Heart left ventricle (tissue), 16 donors: ENCODE measurements around the gene CEP112. TPM values are rescaled to one million over a fixed set of nuclear protein-coding genes. Genes with fewer than 3 reads are reported as not detected.

Experiments
- ATAC-seq, 4 donors: fragments of 200-7000 bp; cut with Tn5 transposase; one replicate each; pipeline ENCODE4 v1.9.1; 2020 to 2022; ENCODE audit warnings: moderate library complexity in 4 of 4, mild to moderate bottlenecking in 3 of 4, moderate number of reproducible peaks in 1 of 4
- DNase-seq, 5 donors: peaks; one replicate each; pipeline ENCODE4 v3.0.0-alpha.2; 2020
- H3K27ac ChIP-seq, 12 donors: fragments of 200-600 bp; sonication (generic) in 4 of 12; one replicate each; pipeline versions ENCODE4 v1.5.0 to v1.8.0; 2016 to 2022; ENCODE audit warnings: mild to moderate bottlenecking in 2 of 12
- H3K27me3 ChIP-seq, 9 donors: fragments of 200-600 bp; sonication (generic) in 2 of 9; one replicate each; pipeline versions ENCODE4 v1.5.1 to v1.8.0; 2016 to 2022; ENCODE audit warnings: mild to moderate bottlenecking in 3 of 9
- H3K36me3 ChIP-seq, 9 donors: fragments of 200-600 bp; sonication (generic) in 2 of 9; one replicate each; pipeline versions ENCODE4 v1.5.0 to v1.8.0; 2018 to 2022; ENCODE audit warnings: mild to moderate bottlenecking in 2 of 9
- H3K4me1 ChIP-seq, 12 donors: fragments of 200-600 bp; sonication (generic) in 4 of 12; one replicate each; pipeline versions ENCODE4 v1.5.0 to v1.8.0; 2016 to 2022; ENCODE audit warnings: mild to moderate bottlenecking in 3 of 12
- H3K4me3 ChIP-seq, 12 donors: fragments of 200-600 bp; sonication (generic) in 4 of 12; one replicate each; pipeline versions ENCODE4 v1.5.0 to v1.8.0; 2017 to 2022; ENCODE audit warnings: mild to moderate bottlenecking in 9 of 12, moderate library complexity in 4 of 12
- H3K9me3 ChIP-seq, 12 donors: fragments of 200-600 bp; sonication (generic) in 4 of 12; one replicate each; pipeline versions ENCODE4 v1.5.0 to v1.8.0; 2016 to 2022; ENCODE audit warnings: mild to moderate bottlenecking in 1 of 12
- POLR2A ChIP-seq, 2 donors: fragments of 450-650 bp; IDR thresholded peaks; one replicate each; pipeline ENCODE4 v1.6.1; 2017; ENCODE audit warnings: antibody characterized with exemption in 2 of 2, mild to moderate bottlenecking in 2 of 2, moderate library complexity in 2 of 2
- WGBS, 4 donors: extraction: QIAGEN DNeasy Blood & Tissue Kit in 2 of 4; methylation state at CpG; one replicate each; pipeline versions ENCODE4 v1.1.5 to v1.1.7; 2013 to 2018; 5-methylcytosine and 5-hydroxymethylcytosine counted together
- intact Hi-C, 10 donors: fragments of 100-400 bp; cut with DNase I; formaldehyde crosslinking; loops; one replicate each; pipeline versions ENCODE4 v1.11.1 to v1.14.2; 2022
- polyA plus RNA-seq, 2 donors: library from polyadenylated mRNA; stranded (reverse); fragments of 200-250 nt; gene quantifications; one replicate each; pipeline ENCODE4 v1.2.3, GENCODE V29; 2013
- total RNA-seq, 9 donors: library from RNA; depleted of rRNA in 2 of 9; stranded (reverse); fragments of >200 nt in 2 of 9; fragmentation: NEBNext Ultra II Directional in 3 of 9; extraction: Animal tissue kit (Norgen Biotek cat#: 25700) in 3 of 9; gene quantifications; one replicate each; pipeline versions ENCODE4 v1.1.0 to v1.2.4, GENCODE V29; 2016 to 2023
- TF ChIP-seq, protein P1 (sequence below), 12 donors: fragments of 200-600 bp; sonication (generic) in 4 of 12; IDR thresholded peaks; one replicate each; pipeline versions ENCODE4 v1.5.0 to v1.8.0; 2018 to 2022; ENCODE audit warnings: antibody characterized with exemption in 12 of 12, mild to moderate bottlenecking in 5 of 12
- donor health status: ischemic (EF 13 %, LVEDD 7.1; RV severe dilation, severe dysfunction).
- donor health status: healthy with polysubstance abuse.
- donor health status: DM: no; HTN: yes; CAD: no.
- donor health status: DM: no; HTN: no; CAD: no.
- donor health status: ischemic (EF 25% LVEDD 6.9; RV normal size, moderate dysfunction).
- donor health status: ischemic (EF 25% LVEDD 5.7; RV mildly dilated, moderate dysfunction).
- donor health status: healthy.
- donor health status: DM: yes; HTN: yes; CAD: no.
- donor health status: ischemic (EF 35%, LVEDD 5.7; RV mildly dilated, moderate dysfunction).
- donor health status: nonischemic (EF 11% LVEDD 7.7; RV severe dilation, severe dysfunction).
- donor health status: DM: yes; HTN: yes; CAD: no.
- donor health status: PGD.
- donor health status: ischemic (EF 29% LVEDD 5.4; RV normal size, mild dysfunction).
- donor health status: nonischemic (EF 23%, LVEDD 6.1; RV moderate dilation, normal function).

The CEP112 gene
- total and polyA plus RNA-seq, 11 donors: 5.5 to 28.3 (median 14.3) TPM

DNA sequence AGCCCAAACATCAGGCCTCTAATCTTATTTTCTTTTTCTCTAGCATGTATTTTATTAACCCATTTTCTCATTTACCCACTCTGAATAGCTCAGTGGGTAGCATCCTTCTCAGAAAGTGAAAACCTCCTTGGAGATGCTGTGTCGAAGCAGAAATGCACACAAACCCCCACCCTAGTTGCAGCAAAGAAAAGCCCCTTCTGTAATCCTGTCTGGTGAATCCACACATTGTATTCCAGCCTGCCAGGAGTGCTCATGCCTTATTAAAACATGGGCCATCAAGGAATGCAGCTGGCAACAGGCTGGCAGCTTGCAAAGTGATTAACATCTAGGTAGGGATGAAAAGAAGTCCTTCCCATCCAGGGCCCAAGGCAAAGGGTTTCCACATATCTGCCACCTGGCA lies 590.8 kb downstream of the CEP112 start:
- no peak for DNase-seq
- WGBS, 4 donors: 88 to 94% (median 91%) methylated on average over 1 of the region's 1 CpG
- no peaks in the 10 kb centered on the region for H3K36me3 ChIP-seq
- intact Hi-C loops: no loop called here
- ATAC-seq: no peak
- peaks cover 0 to 15% (median 0%) of the 10 kb centered on the region in 12 donors for H3K4me1 ChIP-seq
- H3K27ac ChIP-seq: no peak overlapping the region
- no peaks in the 10 kb centered on the region for H3K27me3 ChIP-seq
- H3K4me3 ChIP-seq: no peak overlapping the region
- H3K9me3 ChIP-seq: no peaks in the 10 kb centered on the region
- TF ChIP-seq, protein P1, sequence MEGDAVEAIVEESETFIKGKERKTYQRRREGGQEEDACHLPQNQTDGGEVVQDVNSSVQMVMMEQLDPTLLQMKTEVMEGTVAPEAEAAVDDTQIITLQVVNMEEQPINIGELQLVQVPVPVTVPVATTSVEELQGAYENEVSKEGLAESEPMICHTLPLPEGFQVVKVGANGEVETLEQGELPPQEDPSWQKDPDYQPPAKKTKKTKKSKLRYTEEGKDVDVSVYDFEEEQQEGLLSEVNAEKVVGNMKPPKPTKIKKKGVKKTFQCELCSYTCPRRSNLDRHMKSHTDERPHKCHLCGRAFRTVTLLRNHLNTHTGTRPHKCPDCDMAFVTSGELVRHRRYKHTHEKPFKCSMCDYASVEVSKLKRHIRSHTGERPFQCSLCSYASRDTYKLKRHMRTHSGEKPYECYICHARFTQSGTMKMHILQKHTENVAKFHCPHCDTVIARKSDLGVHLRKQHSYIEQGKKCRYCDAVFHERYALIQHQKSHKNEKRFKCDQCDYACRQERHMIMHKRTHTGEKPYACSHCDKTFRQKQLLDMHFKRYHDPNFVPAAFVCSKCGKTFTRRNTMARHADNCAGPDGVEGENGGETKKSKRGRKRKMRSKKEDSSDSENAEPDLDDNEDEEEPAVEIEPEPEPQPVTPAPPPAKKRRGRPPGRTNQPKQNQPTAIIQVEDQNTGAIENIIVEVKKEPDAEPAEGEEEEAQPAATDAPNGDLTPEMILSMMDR (IDR thresholded peaks at IDR 0.05): no peak
- no peak for TF ChIP-seq POLR2A (IDR thresholded peaks at IDR 0.05)

DNA sequence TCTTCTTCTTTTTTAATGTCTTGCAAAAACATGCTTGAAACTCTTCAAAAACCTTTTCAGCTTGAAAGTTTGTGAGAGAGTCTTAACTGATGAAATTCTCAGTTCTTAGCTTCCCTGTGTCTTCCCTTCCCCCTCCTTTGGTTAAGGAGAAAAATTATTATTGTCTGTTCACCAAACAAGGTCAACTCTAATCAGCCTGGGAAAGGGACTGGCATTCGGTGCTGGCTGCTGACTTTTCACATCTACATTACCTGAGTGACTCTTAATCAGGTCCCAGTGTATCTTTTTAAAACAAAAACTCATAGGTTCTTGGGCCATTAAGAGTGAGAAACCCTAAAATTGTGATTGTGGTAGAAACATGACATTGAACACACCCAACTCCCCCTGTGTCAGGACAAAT lies 591.4 kb downstream of the CEP112 start:
- Histone ChIP-seq H3K4me1 (peaks cover 0 to 15% (median 0%) of the 10 kb centered on the region in 12 donors), H3K36me3 (no peaks in the 10 kb centered on the region), H3K27ac (no peak overlapping the region), H3K9me3 (no peaks in the 10 kb centered on the region), H3K4me3 (no peak overlapping the region), H3K27me3 (no peaks in the 10 kb centered on the region)
- 29 to 56% (median 34%) methylated on average over 1 of the region's 1 CpG for WGBS, 4 donors
- intact Hi-C loops: no loop called here
- DNase-seq: no peak
- no peak for TF ChIP-seq POLR2A (IDR thresholded peaks at IDR 0.05)
- TF ChIP-seq, protein P1 (IDR thresholded peaks at IDR 0.05): no peak
- no peak for ATAC-seq

DNA sequence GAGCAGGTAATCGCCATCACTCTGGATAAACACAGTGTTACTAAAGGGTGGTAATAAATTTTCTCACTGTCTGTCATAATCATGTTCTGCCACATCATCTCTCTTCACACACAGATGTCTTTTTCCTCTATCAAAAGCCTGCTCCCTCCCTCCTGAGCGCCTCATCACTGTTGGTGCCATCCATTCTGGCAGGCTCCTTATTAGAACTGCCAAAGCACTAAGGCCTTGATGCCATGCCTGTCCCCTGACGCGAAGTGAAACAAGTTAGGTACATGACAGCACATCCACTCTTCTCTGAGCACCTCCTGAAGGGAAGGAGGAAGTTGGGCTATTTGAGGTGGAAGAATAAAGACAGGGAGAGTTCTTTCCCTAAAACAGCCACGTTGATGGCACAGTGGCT lies 592.3 kb downstream of the CEP112 start:
- peaks cover 0 to 15% (median 0%) of the 10 kb centered on the region in 12 donors for H3K4me1 ChIP-seq
- no peaks in the 10 kb centered on the region for H3K36me3 ChIP-seq
- no peaks in the 10 kb centered on the region for H3K27me3 ChIP-seq
- no peak for TF ChIP-seq POLR2A (IDR thresholded peaks at IDR 0.05)
- TF ChIP-seq, protein P1 (IDR thresholded peaks at IDR 0.05): no peak
- intact Hi-C loops: no loop called here
- ATAC-seq: peak in 2 of 4 donors; percentile 43 to 55
- 64 to 83% (median 80%) methylated on average over 5 of the region's 5 CpGs for WGBS, 4 donors
- DNase-seq: no peak
- no peaks in the 10 kb centered on the region for H3K9me3 ChIP-seq
- no peak overlapping the region for H3K4me3 ChIP-seq
- no peak overlapping the region for H3K27ac ChIP-seq

DNA sequence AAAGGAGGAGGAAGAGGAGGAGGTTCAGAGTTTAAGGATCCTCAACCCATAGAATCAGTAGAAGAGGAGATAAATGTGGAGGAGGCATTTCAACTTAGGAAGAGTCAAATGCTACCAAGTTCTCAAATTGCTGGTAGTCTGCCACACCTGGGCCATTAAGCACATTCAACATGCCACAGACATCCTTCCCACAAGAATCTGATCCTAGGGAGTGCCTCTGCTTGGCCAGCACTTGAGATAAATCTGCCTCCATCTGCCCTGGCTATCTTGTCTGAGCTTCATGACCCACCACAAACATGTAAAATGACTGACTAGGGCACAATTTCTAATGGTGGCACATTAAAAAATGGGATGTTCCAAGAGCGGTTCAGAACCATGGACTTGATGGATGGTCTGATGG lies 593.2 kb downstream of the CEP112 start:
- Histone ChIP-seq H3K36me3 (no peaks in the 10 kb centered on the region), H3K4me3 (no peak overlapping the region), H3K9me3 (no peaks in the 10 kb centered on the region), H3K27me3 (no peaks in the 10 kb centered on the region), H3K27ac (no peak overlapping the region), H3K4me1 (peaks cover 0 to 15% (median 0%) of the 10 kb centered on the region in 12 donors)
- ATAC-seq (no peak), DNase-seq (no peak)
- 92 to 98% (median 95%) methylated on average over 1 of the region's 1 CpG for WGBS, 4 donors
- TF ChIP-seq POLR2A (IDR thresholded peaks at IDR 0.05): no peak
- TF ChIP-seq, protein P1 (IDR thresholded peaks at IDR 0.05): no peak
- intact Hi-C loops: no loop called here
